Fibroblast of villous mesenchyme (primary cell): ENCODE data around the gene SMC5. TPM values are rescaled to one million over a fixed set of nuclear protein-coding genes. Genes with fewer than 3 reads are reported as not detected.

Experiments used
- DNase-seq: peaks from one replicate; pipeline ENCODE4 v3.0.0-alpha.2; 2010; ENCODE audit warnings: low read depth
- H3K4me3 ChIP-seq: 2 replicates; pipeline ENCODE4 v1.5.1; 2011; ENCODE audit warnings: low read depth, mild to moderate bottlenecking, low read length
- CTCF ChIP-seq: IDR thresholded peaks from 2 replicates; pipeline ENCODE4 v1.5.1; 2012; ENCODE audit warnings: low read depth, mild to moderate bottlenecking, low read length; ENCODE audit not compliant: insufficient read depth
- total RNA-seq: library from RNA; depleted of rRNA; stranded (reverse); fragments of >200 nt; gene quantifications from 2 replicates; pipeline ENCODE4 v1.2.3, GENCODE V29; 2012

SMC5 gene
- total RNA-seq = 32.9 and 39.3 TPM in 2 replicates

- DNase-seq = peak; percentile 93
- no peak for TF ChIP-seq CTCF
- H3K4me3 ChIP-seq = peak within 1 kb of the TSS; percentile 90
Observed at GRCh38 chr9:70258692-70259511, at the start of gene SMC5. SMC5 (plus strand) TSS chr9:70258978; CDS start chr9:70259079, 101 bp downstream.

GRCh38 chr9:70217029-70217428 lies 41.7 kb upstream of the SMC5 start:
- TF ChIP-seq CTCF = no peak
- no peak for DNase-seq
- H3K4me3 ChIP-seq = no peak overlapping the region

GRCh38 chr9:70218767-70219166 lies 40.0 kb upstream of the SMC5 start:
- no peak overlapping the region for H3K4me3 ChIP-seq
- no peak for TF ChIP-seq CTCF
- peak; percentile 25 for DNase-seq

- TF ChIP-seq CTCF = no peak
- no peak overlapping the region for H3K4me3 ChIP-seq
- no peak for DNase-seq
Observed at GRCh38 chr9:70220216-70220615, 38.6 kb upstream of the SMC5 start.

- DNase-seq = no peak
- no peak for TF ChIP-seq CTCF
- H3K4me3 ChIP-seq = no peak overlapping the region
Observed at GRCh38 chr9:70222354-70222753, 36.4 kb upstream of the SMC5 start.

GRCh38 chr9:70228118-70228517 lies 30.7 kb upstream of the SMC5 start:
- TF ChIP-seq CTCF = no peak
- DNase-seq = no peak
- H3K4me3 ChIP-seq = no peak overlapping the region
